ENCODE measurements around the gene OTC.

Gene OTC

GRCh38 chrX:38315186-38315585 is 37.2 kb upstream of the OTC start:
- Histone ChIP-seq H3K4me1 (ENCODE audit: insufficient read depth, low read length, severe bottlenecking) (peaks cover 6% of the 10 kb centered on the region), H3K4me2 (ENCODE audit: low read length) (no peak overlapping the region), H4K20me1 (ENCODE audit: insufficient read depth, low read length) (no peaks in the 10 kb centered on the region), H3K9me2 (ENCODE audit: low read depth, low read length) (no peaks in the 10 kb centered on the region), H3K27me3 (ENCODE audit: insufficient read depth, low read length) (no peaks in the 10 kb centered on the region), H3K36me3 (ENCODE audit: insufficient read depth, low read length) (peaks cover 6% of the 10 kb centered on the region), H3K9ac (ENCODE audit: low read length) (no peak overlapping the region), H3F3A (ENCODE audit: insufficient read depth, low read length) (no peaks in the 10 kb centered on the region), H3K4me3 (ENCODE audit: low read depth, low read length, poor library complexity, severe bottlenecking) (no peak overlapping the region), H2AFZ (ENCODE audit: low read length) (no peak overlapping the region), H3K79me2 (ENCODE audit: insufficient read depth, low read length) (no peaks in the 10 kb centered on the region), H3K27ac (ENCODE audit: low read depth, low read length, poor library complexity, severe bottlenecking) (no peak overlapping the region), H3K9me3 (ENCODE audit: low read length) (no peaks in the 10 kb centered on the region)
- TF ChIP-seq CTCF (IDR thresholded peaks at IDR 0.05; ENCODE audit: low read length) (no peak), EZH2 (IDR thresholded peaks at IDR 0.05; ENCODE audit: borderline replicate concordance, low read length) (no peak)

GRCh38 chrX:38318196-38318595 is 34.2 kb upstream of the OTC start:
- H3K36me3 ChIP-seq (ENCODE audit: insufficient read depth, low read length), result peaks cover 6% of the 10 kb centered on the region
- no peak overlapping the region for H2AFZ ChIP-seq (ENCODE audit: low read length)
- TF ChIP-seq EZH2 (IDR thresholded peaks at IDR 0.05; ENCODE audit: borderline replicate concordance, low read length) (no peak), CTCF (IDR thresholded peaks at IDR 0.05; ENCODE audit: low read length) (no peak)
- H4K20me1 ChIP-seq (ENCODE audit: insufficient read depth, low read length), result no peaks in the 10 kb centered on the region
- peaks cover 6% of the 10 kb centered on the region for H3K4me1 ChIP-seq (ENCODE audit: insufficient read depth, low read length, severe bottlenecking)
- no peak overlapping the region for H3K9ac ChIP-seq (ENCODE audit: low read length)
- H3K27me3 ChIP-seq (ENCODE audit: insufficient read depth, low read length), result no peaks in the 10 kb centered on the region
- H3F3A ChIP-seq (ENCODE audit: insufficient read depth, low read length), result no peaks in the 10 kb centered on the region
- no peak overlapping the region for H3K4me2 ChIP-seq (ENCODE audit: low read length)
- H3K27ac ChIP-seq (ENCODE audit: low read depth, low read length, poor library complexity, severe bottlenecking), result no peak overlapping the region
- H3K9me3 ChIP-seq (ENCODE audit: low read length), result no peaks in the 10 kb centered on the region
- no peaks in the 10 kb centered on the region for H3K79me2 ChIP-seq (ENCODE audit: insufficient read depth, low read length)
- no peaks in the 10 kb centered on the region for H3K9me2 ChIP-seq (ENCODE audit: low read depth, low read length)
- no peak overlapping the region for H3K4me3 ChIP-seq (ENCODE audit: low read depth, low read length, poor library complexity, severe bottlenecking)

GRCh38 chrX:38318606-38319005 is 33.8 kb upstream of the OTC start:
- Histone ChIP-seq H3K27ac (ENCODE audit: low read depth, low read length, poor library complexity, severe bottlenecking) (no peak overlapping the region), H2AFZ (ENCODE audit: low read length) (no peak overlapping the region), H3F3A (ENCODE audit: insufficient read depth, low read length) (no peaks in the 10 kb centered on the region), H3K27me3 (ENCODE audit: insufficient read depth, low read length) (no peaks in the 10 kb centered on the region), H4K20me1 (ENCODE audit: insufficient read depth, low read length) (no peaks in the 10 kb centered on the region), H3K79me2 (ENCODE audit: insufficient read depth, low read length) (no peaks in the 10 kb centered on the region), H3K9me2 (ENCODE audit: low read depth, low read length) (no peaks in the 10 kb centered on the region), H3K36me3 (ENCODE audit: insufficient read depth, low read length) (peaks cover 6% of the 10 kb centered on the region), H3K9ac (ENCODE audit: low read length) (no peak overlapping the region), H3K9me3 (ENCODE audit: low read length) (no peaks in the 10 kb centered on the region), H3K4me2 (ENCODE audit: low read length) (no peak overlapping the region), H3K4me3 (ENCODE audit: low read depth, low read length, poor library complexity, severe bottlenecking) (no peak overlapping the region), H3K4me1 (ENCODE audit: insufficient read depth, low read length, severe bottlenecking) (peaks cover 6% of the 10 kb centered on the region)
- TF ChIP-seq EZH2 (IDR thresholded peaks at IDR 0.05; ENCODE audit: borderline replicate concordance, low read length) (no peak), CTCF (IDR thresholded peaks at IDR 0.05; ENCODE audit: low read length) (no peak)
